ENCODE results near the gene MAP3K7CL. TPM values are rescaled to one million over a fixed set of nuclear protein-coding genes. Genes with fewer than 3 reads are reported as not detected.

The MAP3K7CL gene
- total and polyA plus RNA-seq, 2 of the 8 experiments (the other 6 are each of a cell fraction or from before 2014, with no cell fraction given), result not detected

DNA sequence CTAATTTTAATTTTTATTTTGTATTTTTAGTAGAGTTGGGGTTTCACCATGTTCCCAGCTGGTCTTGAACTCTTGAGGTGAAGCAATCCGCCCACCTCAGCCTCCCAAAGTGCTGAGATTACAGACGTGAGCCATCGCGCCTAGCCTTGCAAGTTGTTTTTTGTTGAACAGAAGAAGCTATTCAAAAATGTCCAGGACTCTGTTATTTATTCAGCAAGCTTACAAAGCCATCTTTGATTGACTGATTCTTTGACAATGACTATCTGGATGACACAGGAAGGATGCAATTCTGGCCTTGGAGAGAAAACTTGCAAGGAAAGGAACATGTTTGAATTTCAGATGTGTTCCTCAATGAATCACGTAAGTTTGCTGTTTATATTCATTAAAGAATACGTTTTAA, 63.5 kb downstream of the MAP3K7CL start:
- H3K9me3 ChIP-seq (ENCODE audit: insufficient read depth in 2 of 2, low read depth in 1 of 2, low read length in 1 of 2), result no peaks in the 10 kb centered on the region; a peak in 1 of 4 replicates
- DNase-seq (ENCODE audit: low read depth in 1 of 2, low spot score in 2 of 2) (no peak), FAIRE-seq (no peak)
- no peaks in the 10 kb centered on the region for H3K23me2 ChIP-seq (ENCODE audit: low read depth, low read length)
- CTCF ChIA-PET (ENCODE audit: partially characterized antibody), result no interaction called here
- no peak overlapping the region for H2BK15ac ChIP-seq (ENCODE audit: low read length)
- H4K5ac ChIP-seq (ENCODE audit: insufficient read length, low read depth, low read length), result no peak overlapping the region
- H3K18ac ChIP-seq (ENCODE audit: extremely low read depth, low read length), result no peak overlapping the region
- H3K4me2 ChIP-seq (ENCODE audit: insufficient read depth in 1 of 2, low read depth in 2 of 2, low read length in 2 of 2), result no peak overlapping the region
- H3K36me3 ChIP-seq (ENCODE audit: control insufficient read depth in 2 of 4, insufficient read depth in 4 of 4, low read length in 3 of 4), result no peaks in the 10 kb centered on the region
- no peak overlapping the region for H2BK20ac ChIP-seq (ENCODE audit: low read length)
- no peaks in the 10 kb centered on the region for H3K27me3 ChIP-seq (replicated peaks in 1 of 4; ENCODE audit: control insufficient read depth in 3 of 4, extremely low read depth in 1 of 4, insufficient read depth in 3 of 4, low read length in 3 of 4)
- no peak overlapping the region for H3K14ac ChIP-seq (ENCODE audit: insufficient read length)
- POLR2A ChIA-PET (ENCODE audit: partially characterized antibody), result no interaction called here
- no peak overlapping the region for H3K27ac ChIP-seq (ENCODE audit: low read depth, low read length)
- H3K79me2 ChIP-seq (ENCODE audit: control insufficient read depth in 1 of 2, insufficient read depth in 2 of 2, low read length in 2 of 2), result no peaks in the 10 kb centered on the region
- TF ChIP-seq TEAD4 (IDR thresholded peaks at IDR 0.05; ENCODE audit: low read depth, low read length) (no peak), CBX8 (IDR thresholded peaks at IDR 0.05; ENCODE audit: borderline replicate concordance, low read depth, low read length) (no peak), CHD1 (IDR thresholded peaks at IDR 0.05; ENCODE audit: low read depth, low read length) (no peak)
- TF ChIP-seq, protein P1, sequence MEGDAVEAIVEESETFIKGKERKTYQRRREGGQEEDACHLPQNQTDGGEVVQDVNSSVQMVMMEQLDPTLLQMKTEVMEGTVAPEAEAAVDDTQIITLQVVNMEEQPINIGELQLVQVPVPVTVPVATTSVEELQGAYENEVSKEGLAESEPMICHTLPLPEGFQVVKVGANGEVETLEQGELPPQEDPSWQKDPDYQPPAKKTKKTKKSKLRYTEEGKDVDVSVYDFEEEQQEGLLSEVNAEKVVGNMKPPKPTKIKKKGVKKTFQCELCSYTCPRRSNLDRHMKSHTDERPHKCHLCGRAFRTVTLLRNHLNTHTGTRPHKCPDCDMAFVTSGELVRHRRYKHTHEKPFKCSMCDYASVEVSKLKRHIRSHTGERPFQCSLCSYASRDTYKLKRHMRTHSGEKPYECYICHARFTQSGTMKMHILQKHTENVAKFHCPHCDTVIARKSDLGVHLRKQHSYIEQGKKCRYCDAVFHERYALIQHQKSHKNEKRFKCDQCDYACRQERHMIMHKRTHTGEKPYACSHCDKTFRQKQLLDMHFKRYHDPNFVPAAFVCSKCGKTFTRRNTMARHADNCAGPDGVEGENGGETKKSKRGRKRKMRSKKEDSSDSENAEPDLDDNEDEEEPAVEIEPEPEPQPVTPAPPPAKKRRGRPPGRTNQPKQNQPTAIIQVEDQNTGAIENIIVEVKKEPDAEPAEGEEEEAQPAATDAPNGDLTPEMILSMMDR (IDR thresholded peaks at IDR 0.05; ENCODE audit: control extremely low read depth in 1 of 3, insufficient read depth in 1 of 3, low read depth in 1 of 3, low read length in 3 of 3), result no peak
- H4K20me1 ChIP-seq (replicated peaks in 1 of 2; ENCODE audit: control insufficient read depth in 1 of 2, insufficient read depth in 2 of 2, low read length in 2 of 2), result no peaks in the 10 kb centered on the region
- H4K8ac ChIP-seq (ENCODE audit: extremely low read depth, insufficient read depth, low read length), result no peak overlapping the region
- H3K23ac ChIP-seq (ENCODE audit: insufficient read length), result no peak overlapping the region
- H4K91ac ChIP-seq (replicated peaks; ENCODE audit: insufficient read length, low read length), result no peak overlapping the region
- H3K4me1 ChIP-seq (replicated peaks in 1 of 4; ENCODE audit: control insufficient read depth in 3 of 4, insufficient read depth in 4 of 4, low read length in 3 of 4), result peaks cover 0 to 8% (median 0%) of the 10 kb centered on the region in 4 experiments; a peak in 2 of 7 replicates
- no peak overlapping the region for H2AFZ ChIP-seq (ENCODE audit: low read length)
- H3K9ac ChIP-seq (replicated peaks in 1 of 4; ENCODE audit: extremely low read depth in 1 of 4, low read depth in 3 of 4, low read length in 3 of 4), result no peak overlapping the region
- no peak overlapping the region for H2BK120ac ChIP-seq (replicated peaks; ENCODE audit: low read depth, low read length)
- no peak overlapping the region for H2BK12ac ChIP-seq (ENCODE audit: low read depth, low read length)
- no peak overlapping the region for H3K4me3 ChIP-seq (ENCODE audit: extremely low read depth in 1 of 4, insufficient read depth in 2 of 4, low read depth in 3 of 4, low read length in 4 of 4)
- H3K56ac ChIP-seq (replicated peaks; ENCODE audit: insufficient read length, low read depth, low read length), result no peak overlapping the region
- H2AK5ac ChIP-seq (ENCODE audit: low read depth, low read length), result no peak overlapping the region
- no peaks in the 10 kb centered on the region for H3K79me1 ChIP-seq (ENCODE audit: low read depth, low read length)
- no peak overlapping the region for H2BK5ac ChIP-seq (ENCODE audit: low read depth, low read length)
- H3K4ac ChIP-seq (replicated peaks; ENCODE audit: insufficient read length, low read depth, low read length), result no peak overlapping the region
- WGBS, 2 experiments (ENCODE audit: extremely low coverage in 1 of 2, insufficient coverage in 1 of 2, insufficient read length in 1 of 2, insufficient replicate concordance in 2 of 2, low coverage in 1 of 2, low lambda C conversion rate in 2 of 2, missing lambda C conversion rate in 1 of 2), result 89% methylated on average over 6 of the region's 6 CpGs; no CpG with 5 or more reads in 1 of the 2 experiments
